Stimulated activated naive B cell treated with anti-CD40 and anti-IgM and Interleukin-4, amounts not matched to agents 10 μg/mL and 1 μg/mL and 100 μg/mL, for 72 hours (primary cell): ENCODE results near the gene ATP1A3.

Source experiments
- ATAC-seq, 2 donors: fragments of 150-1000 bp; cut with Tn5 transposase; replicated peaks; 2 replicates each; pipeline ENCODE4 v1.10.0; 2021; ENCODE audit warnings: moderate library complexity in 1 of 2
- DNase-seq: peaks from one replicate; pipeline ENCODE4 v3.0.0; 2021
- H3K27ac Mint-ChIP-seq: one replicate; pipeline ENCODE4 v1.8.0; 2022; ENCODE audit warnings: mild to moderate bottlenecking, mixed read lengths
- H3K27me3 Mint-ChIP-seq, 2 donors: one replicate each; pipeline ENCODE4 v1.8.0; 2022; ENCODE audit warnings: mixed read lengths in 2 of 2
- H3K36me3 Mint-ChIP-seq, 2 donors: one replicate each; pipeline ENCODE4 v1.8.0; 2022; ENCODE audit warnings: mixed read lengths in 2 of 2, mild to moderate bottlenecking in 1 of 2
- H3K4me1 Mint-ChIP-seq, 2 donors: one replicate each; pipeline ENCODE4 v1.8.0; 2022; ENCODE audit warnings: mixed read lengths in 2 of 2, mild to moderate bottlenecking in 1 of 2
- H3K4me3 Mint-ChIP-seq, 2 donors: one replicate each; pipeline ENCODE4 v1.8.0; 2022; ENCODE audit warnings: mild to moderate bottlenecking in 2 of 2, mixed read lengths in 2 of 2, moderate library complexity in 1 of 2
- H3K9me3 Mint-ChIP-seq, 2 donors: one replicate each; pipeline ENCODE4 v1.8.0; 2022; ENCODE audit warnings: mixed read lengths in 2 of 2, mild to moderate bottlenecking in 1 of 2

Gene ATP1A3

GRCh38 chr19:41928221-41928683 lies 65.8 kb downstream of the ATP1A3 start, which contains the start of gene ERFL:
Gene ERFL (minus strand): TSS chr19:41928449. CDS start chr19:41912919, 15,530 bp downstream.
- peak; percentile 30 to 38 for ATAC-seq
- H3K27me3 Mint-ChIP-seq = peaks cover 3% of the 10 kb centered on the region in 2 donors
- H3K36me3 Mint-ChIP-seq = no peaks in the 10 kb centered on the region
- no peaks in the 10 kb centered on the region for H3K9me3 Mint-ChIP-seq
- H3K4me3 Mint-ChIP-seq = peak within 1 kb of the TSS in 1 of 2 donors; percentile 88
- H3K4me1 Mint-ChIP-seq = peaks cover 29 to 45% of the 10 kb centered on the region in 2 donors
- no peak for DNase-seq
- peak within 1 kb of the TSS; percentile 72 for H3K27ac Mint-ChIP-seq

GRCh38 chr19:41927497-41928192 lies 66.4 kb downstream of the ATP1A3 start:
- DNase-seq (no peak), ATAC-seq (peak in 1 of 2 donors; percentile 12)
- H3K4me1 Mint-ChIP-seq = peaks cover 29 to 44% of the 10 kb centered on the region in 2 donors
- H3K27me3 Mint-ChIP-seq = peaks cover 5 to 6% of the 10 kb centered on the region in 2 donors
- H3K4me3 Mint-ChIP-seq = peak overlapping the region in 1 of 2 donors; percentile 88
- H3K27ac Mint-ChIP-seq = no peak overlapping the region
- no peaks in the 10 kb centered on the region for H3K9me3 Mint-ChIP-seq
- H3K36me3 Mint-ChIP-seq = no peaks in the 10 kb centered on the region

DNA sequence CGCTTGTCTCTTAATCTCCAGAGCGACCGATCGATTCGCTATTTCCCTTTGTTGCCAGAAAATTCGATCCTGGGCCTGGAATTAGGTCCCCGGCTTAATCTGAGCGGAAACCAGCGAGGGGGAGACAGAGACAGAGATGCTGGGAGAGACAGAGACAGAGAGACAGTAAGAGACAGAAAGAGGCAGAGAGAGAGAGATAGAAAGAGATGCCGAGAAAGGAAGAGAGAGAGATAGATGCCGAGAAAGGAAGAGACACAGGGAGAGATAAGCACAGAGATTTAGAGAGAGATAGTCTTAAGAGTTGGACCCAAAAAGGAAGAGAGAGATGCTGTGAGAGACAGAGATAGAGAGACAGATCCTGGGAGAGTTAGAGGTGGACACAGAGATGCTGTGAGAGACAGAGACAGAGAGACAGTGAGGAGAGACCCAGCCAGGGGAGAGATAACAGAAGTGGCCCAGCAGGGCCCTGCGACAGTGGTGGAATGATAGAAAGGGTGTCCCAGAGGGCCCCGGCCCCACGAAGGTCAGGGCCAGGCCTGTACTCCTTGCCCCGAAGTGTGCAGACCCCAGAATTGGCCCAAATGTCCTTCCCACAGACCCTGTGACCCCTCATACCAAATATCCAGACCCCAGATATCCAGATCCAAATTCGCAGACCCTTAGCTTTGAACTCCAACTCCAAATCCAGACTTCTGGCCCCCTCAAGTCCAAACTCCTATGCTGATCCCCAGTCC lies 67.1 kb downstream of the ATP1A3 start:
- Mint-ChIP-seq H3K27me3 (peaks cover 10 to 12% of the 10 kb centered on the region in 2 donors), H3K9me3 (no peaks in the 10 kb centered on the region), H3K27ac (no peak overlapping the region), H3K36me3 (no peaks in the 10 kb centered on the region), H3K4me3 (no peak overlapping the region), H3K4me1 (peaks cover 31 to 45% of the 10 kb centered on the region in 2 donors)
- no peak for ATAC-seq
- DNase-seq = no peak

DNA sequence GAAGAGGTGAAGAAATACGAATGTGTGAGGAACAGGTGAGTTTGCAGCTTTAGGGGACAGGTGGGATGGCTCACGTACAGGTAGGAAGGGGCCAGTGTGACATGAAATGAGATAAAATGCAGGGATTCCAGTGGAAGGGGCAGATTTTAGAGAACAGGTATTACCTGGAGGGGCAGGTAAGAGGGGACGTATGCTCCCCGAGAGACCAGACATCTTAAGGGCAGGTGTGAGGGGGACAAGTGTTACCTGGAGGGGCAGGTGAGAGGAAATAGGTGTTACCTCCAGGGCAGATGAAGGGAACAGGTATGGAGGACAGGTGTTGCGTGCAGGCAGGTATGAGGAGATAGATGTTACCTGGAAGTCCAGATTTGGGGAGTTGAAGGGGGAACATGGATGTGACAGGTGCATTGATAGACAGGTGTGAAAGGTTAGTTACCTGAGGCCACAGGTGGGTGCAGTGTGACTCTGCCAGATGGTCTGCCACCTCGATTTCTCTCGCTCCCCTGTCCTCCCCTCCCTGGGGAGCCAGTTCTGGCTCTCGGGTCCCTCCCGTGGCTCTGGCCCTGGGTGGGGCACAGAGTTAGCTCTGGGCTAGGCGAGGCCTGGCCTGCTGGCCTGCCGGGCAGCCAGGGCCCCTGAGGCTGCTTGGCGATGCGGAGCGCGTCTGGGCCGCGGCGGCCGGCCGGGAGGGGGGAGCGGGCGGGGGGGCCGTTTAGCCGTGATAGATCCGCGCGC lies 67.8 kb downstream of the ATP1A3 start:
- DNase-seq = no peak
- ATAC-seq = no peak
- no peaks in the 10 kb centered on the region for H3K9me3 Mint-ChIP-seq
- no peaks in the 10 kb centered on the region for H3K36me3 Mint-ChIP-seq
- peaks cover 15 to 18% of the 10 kb centered on the region in 2 donors for H3K27me3 Mint-ChIP-seq
- H3K27ac Mint-ChIP-seq = no peak overlapping the region
- no peak overlapping the region for H3K4me3 Mint-ChIP-seq
- H3K4me1 Mint-ChIP-seq = peaks cover 33 to 45% of the 10 kb centered on the region in 2 donors

DNA sequence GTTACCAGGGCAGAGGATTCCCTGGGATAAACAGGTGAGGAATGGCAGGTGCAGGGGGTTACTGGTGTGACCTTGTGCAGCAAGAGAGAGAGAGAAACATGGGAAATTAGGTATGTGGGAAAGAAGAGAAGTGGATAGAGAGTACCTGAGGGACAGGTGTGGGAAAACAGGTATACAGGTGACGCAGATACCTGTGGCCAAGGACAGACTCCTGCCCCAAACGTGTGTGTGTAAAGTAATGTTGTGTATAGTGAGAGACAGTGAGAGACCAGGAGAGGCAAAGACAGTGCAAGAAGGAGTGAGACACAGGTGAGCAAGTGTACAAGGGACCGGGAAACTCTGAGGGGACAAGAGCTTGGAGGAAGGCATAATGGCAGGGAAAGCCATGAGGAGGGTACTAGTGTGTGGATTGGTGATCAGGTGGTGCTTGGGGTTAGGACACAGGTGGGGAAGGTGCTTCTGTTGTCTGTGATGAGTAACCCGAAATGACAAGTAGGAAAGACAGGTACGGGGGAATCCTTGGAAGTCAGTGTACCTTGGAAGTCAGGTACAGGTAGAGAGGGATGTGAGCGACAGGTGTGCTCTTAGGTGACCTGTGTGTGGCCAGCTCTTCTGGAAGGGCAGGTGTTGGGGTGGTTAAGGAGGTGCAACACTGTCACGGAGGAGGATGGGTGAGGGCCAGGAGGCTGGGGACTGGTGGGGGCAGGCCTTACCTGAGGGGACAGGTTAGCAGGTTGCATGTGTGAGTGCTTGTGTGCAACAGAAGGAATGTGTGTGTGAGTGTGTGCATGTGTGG lies 68.6 kb downstream of the ATP1A3 start:
- H3K9me3 Mint-ChIP-seq = no peaks in the 10 kb centered on the region
- ATAC-seq = no peak
- no peaks in the 10 kb centered on the region for H3K36me3 Mint-ChIP-seq
- H3K27me3 Mint-ChIP-seq = peaks cover 17 to 20% of the 10 kb centered on the region in 2 donors
- no peak overlapping the region for H3K27ac Mint-ChIP-seq
- DNase-seq = no peak
- H3K4me3 Mint-ChIP-seq = no peak overlapping the region
- H3K4me1 Mint-ChIP-seq = peaks cover 32 to 43% of the 10 kb centered on the region in 2 donors

DNA sequence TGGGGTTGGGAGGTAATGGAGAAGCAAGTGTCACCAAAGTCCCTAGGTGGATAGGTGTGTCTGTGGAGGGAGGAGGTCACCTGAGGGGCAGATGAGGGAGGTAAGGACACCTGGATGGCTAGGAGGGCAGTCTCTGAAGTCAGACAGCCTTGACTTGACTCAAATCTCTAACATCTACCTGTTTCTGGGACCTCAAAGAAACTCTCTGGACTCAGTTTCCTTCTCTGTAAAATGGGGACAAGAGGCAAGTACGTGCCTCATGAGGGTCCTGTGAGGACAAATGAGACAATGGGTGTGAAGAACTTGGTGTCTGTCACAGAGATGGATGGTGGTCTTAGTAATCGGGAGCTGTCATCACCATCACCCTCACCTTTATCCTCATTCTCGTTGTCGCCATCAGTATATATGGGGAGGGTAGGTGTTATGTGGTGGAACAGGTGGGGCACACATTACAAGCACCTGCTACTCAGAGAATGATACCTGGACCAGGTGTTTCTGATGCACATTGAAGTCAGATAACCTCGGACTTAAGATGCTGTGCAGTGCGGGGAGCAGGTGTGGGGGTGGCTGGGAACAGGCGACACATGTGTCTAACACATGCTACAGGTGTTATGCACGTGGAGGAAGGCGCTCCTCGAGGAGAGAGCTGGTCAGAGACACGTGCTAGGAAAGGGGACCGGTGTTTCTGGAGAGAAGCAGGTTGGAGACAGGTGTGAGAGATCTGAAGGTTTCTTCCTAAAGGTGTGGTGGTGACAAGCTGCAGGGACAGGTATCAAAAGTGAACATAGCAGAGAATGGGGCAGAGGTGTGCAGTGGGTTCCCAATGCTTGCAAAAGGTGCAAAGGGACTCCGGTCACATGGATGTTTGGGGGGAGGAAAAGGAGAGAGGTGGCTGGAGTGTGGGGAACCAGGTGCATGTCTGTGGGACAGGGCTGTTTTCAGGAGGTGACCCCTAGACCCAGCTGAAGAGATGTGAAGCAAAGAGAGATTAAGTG lies 69.6 kb downstream of the ATP1A3 start:
- ATAC-seq (no peak), DNase-seq (no peak)
- Mint-ChIP-seq H3K36me3 (no peaks in the 10 kb centered on the region), H3K27me3 (peaks cover 17 to 20% of the 10 kb centered on the region in 2 donors), H3K9me3 (no peaks in the 10 kb centered on the region), H3K4me1 (peaks cover 27 to 34% of the 10 kb centered on the region in 2 donors), H3K4me3 (no peak overlapping the region), H3K27ac (no peak overlapping the region)

- H3K27ac Mint-ChIP-seq = peak overlapping the region; percentile 31
- ATAC-seq (peak; percentile 45 to 54), DNase-seq (no peak)
- peak overlapping the region; percentile 29 to 55 for H3K4me3 Mint-ChIP-seq
- peaks cover 17 to 20% of the 10 kb centered on the region in 2 donors for H3K27me3 Mint-ChIP-seq
- H3K36me3 Mint-ChIP-seq = no peaks in the 10 kb centered on the region
- H3K9me3 Mint-ChIP-seq = no peaks in the 10 kb centered on the region
- H3K4me1 Mint-ChIP-seq = peaks cover 20 to 26% of the 10 kb centered on the region in 2 donors
Observed at GRCh38 chr19:41923045-41923788, 70.8 kb downstream of the ATP1A3 start.

GRCh38 chr19:41922585-41922984 lies 71.4 kb downstream of the ATP1A3 start:
- H3K4me1 Mint-ChIP-seq = peaks cover 18 to 26% of the 10 kb centered on the region in 2 donors
- H3K4me3 Mint-ChIP-seq = peak overlapping the region in 1 of 2 donors; percentile 5
- no peak for DNase-seq
- H3K27ac Mint-ChIP-seq = no peak overlapping the region
- peaks cover 17 to 20% of the 10 kb centered on the region in 2 donors for H3K27me3 Mint-ChIP-seq
- H3K36me3 Mint-ChIP-seq = no peaks in the 10 kb centered on the region
- no peaks in the 10 kb centered on the region for H3K9me3 Mint-ChIP-seq
- ATAC-seq = no peak

GRCh38 chr19:41921577-41922576 lies 72.2 kb downstream of the ATP1A3 start:
- H3K36me3 Mint-ChIP-seq = no peaks in the 10 kb centered on the region
- peak; percentile 48 to 57 for ATAC-seq
- peaks cover 17 to 20% of the 10 kb centered on the region in 2 donors for H3K27me3 Mint-ChIP-seq
- peak overlapping the region; percentile 43 for H3K27ac Mint-ChIP-seq
- H3K9me3 Mint-ChIP-seq = no peaks in the 10 kb centered on the region
- DNase-seq = no peak
- peak overlapping the region; percentile 40 to 50 for H3K4me3 Mint-ChIP-seq
- peaks cover 18 to 26% of the 10 kb centered on the region in 2 donors for H3K4me1 Mint-ChIP-seq

DNA sequence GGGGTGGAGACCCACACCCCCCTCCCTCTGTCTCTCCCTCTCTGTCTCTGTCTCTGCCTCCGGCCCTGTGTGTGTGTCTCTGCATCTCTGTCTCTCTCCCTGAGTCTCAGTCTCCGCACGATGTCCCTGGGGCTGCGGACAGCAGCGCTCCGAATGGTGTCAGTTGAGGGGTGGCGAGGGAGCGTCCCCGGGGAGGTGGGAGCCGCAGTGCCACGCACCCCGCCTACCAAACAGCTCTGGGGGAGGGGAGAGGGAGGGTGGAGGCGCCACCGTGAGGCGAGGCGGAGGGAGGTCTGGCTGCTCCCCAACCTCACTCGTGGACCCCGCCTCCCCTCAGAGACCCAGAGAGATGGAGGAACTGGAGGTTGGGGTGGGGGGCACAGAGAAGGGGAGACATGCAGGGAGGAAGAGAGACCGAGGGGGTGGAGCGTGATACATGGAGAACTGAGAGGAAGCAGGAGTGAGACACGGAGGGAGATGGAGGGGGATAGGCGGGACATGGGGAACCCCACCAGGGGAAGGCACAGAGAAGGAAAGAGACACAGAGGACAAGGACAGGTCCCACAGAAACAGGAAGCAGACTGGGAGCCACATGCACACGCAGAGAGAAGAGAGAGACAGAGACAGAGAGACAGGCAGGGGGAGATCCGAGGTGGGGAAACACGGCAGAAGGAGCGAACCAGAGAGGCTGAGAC lies 73.0 kb downstream of the ATP1A3 start:
- Mint-ChIP-seq H3K4me3 (peak overlapping the region; percentile 40 to 50), H3K4me1 (peaks cover 18 to 26% of the 10 kb centered on the region in 2 donors), H3K27ac (no peak overlapping the region), H3K9me3 (no peaks in the 10 kb centered on the region), H3K27me3 (peaks cover 17 to 20% of the 10 kb centered on the region in 2 donors), H3K36me3 (no peaks in the 10 kb centered on the region)
- ATAC-seq = peak; percentile 28 to 35
- DNase-seq = no peak
